Middle frontal gyrus (tissue), 1 donor: Measurements from ENCODE around the gene COQ4.
"Not testable (repeated sequence)": the region's sequence is repeated elsewhere in the genome, so short reads cannot be mapped to it uniquely, and the experiment has no call there.

Source experiments
- DNase-seq: peaks from one replicate; pipeline ENCODE4 v3.0.0-alpha.2; 2015; ENCODE audit warnings: low spot score; ENCODE audit errors: extremely low spot score

The COQ4 gene

DNA sequence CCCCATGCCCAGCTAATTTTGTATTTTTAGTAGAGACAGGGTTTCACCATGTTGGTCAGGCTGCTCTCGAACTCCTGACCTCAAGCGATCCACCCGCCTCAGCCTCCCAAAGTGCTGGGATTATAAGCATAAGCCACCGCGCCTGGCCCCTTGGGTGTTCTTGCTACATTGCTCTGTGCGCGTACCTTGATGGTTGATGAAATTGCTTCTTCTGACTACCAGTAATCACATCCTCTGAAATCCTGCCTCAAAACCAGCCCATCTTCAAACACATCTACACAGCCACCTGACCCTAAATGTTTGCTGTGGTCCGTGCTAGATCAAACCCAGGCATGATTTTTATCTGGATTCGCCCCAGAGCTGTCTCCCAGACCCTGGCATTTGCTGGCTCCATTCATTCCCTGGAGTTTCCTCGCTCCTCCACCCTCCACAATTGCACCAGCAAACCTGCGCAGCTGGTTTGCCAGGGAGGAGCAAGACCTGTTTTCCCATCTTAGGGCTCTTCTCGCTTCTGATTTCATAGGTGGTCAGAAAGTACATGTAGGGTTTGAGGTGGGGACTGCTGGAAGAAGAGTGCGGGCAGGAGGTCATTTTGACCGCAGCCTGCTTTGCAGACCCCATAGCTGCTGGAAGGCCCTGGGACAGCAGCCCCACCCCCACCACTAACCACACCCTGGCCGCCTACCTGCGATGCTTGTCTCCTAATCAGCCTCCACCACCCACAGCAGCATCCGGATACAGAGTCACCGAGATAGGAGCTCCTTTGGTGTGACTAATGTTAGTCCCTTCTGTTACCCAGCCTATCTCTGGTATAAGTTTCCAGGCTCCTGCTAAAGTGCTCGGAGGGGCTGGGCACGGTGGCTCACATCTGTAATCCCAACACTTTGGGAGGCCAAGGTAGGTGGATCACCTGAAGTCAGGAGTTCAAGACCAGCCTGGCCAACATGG, 23.8 kb upstream of the COQ4 start:
- DNase-seq: no peak

DNA sequence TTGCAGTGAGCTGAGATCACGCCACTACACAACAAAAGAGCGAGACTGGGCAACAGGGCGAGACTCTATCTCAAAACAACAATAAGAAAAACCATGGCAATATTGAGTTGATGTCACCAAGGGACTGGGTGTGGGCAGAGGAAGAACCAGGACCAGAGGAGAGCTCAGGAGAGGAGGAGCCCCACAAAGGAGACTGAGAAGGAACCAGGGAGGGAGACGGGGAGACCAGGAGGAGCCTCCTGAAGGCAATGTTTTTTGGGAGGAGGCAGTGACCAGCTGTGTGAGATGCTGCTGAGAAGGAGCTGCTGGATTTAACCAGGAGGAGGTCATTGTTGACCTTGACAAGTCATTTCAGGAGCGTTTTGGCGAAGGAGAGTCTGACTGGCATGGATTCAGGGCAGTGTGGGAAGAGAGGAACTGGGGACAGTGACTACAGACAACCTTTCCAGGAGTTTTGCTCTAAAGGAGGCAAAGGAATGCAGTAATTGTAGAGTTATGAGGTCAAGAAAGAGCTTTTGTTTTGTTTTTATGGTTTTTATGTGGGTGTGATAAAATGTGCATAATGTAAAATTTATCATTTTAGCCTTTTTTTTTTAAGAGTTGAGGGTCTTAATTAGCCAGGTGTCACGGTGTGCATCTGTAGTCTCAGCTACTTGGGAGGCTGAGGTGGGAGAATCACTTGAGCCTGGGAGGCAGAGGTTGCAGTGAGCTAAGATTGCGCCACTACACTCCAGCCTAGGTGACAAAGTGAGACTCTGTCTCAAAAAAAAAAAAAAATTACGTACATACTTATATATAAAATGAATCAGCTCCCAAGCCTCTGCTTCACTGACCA, 18.3 kb upstream of the COQ4 start:
- no peak for DNase-seq

- DNase-seq: no peak
Observed at GRCh38 chr9:128304971-128305288, 17.7 kb upstream of the COQ4 start.

DNA sequence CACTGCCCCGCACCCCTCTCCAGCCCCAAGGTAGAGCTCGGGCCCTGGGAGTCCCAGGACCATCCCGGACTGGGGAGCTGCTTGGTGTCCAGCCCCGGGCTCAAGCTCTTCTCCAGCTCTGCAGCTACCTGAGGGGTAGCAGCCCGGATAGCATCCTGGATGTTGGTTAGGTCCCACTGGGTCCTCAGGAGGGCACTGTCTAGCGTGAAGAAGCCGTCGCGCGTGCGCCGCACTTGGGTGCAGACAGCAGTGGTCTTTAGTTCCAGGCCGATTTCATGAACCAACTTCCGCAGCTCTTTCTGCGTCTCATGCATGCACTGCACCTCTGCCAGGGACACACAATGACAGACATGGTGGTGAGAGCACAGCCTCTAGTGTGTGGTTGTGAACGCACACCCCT, 13.1 kb upstream of the COQ4 start:
- DNase-seq: no peak

GRCh38 chr9:128310461-128310860, 12.2 kb upstream of the COQ4 start:
- no peak for DNase-seq

GRCh38 chr9:128314697-128315096, 7.9 kb upstream of the COQ4 start:
- DNase-seq: no peak

DNA sequence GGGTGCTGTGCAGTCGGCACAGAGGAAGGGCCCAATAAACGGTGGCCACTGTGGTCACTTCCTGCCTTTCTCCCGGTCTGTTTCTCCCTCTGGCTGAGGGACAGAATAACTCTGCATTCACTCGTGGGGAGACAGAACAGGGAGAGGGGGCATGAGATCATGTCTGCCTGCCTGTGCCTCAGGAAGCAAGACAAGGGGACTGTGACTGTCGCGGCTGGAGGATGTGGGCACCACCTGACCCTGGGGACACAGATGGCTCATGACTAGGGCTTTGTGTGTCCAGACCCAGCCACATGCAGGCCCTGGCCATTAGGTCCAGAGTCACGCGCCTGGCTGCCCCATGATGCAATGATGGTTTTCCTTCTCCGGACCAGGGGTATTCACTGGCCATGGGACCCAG, 6.2 kb upstream of the COQ4 start:
- peak; percentile 76 for DNase-seq

- no peak for DNase-seq
Observed at GRCh38 chr9:128317629-128318028, 5.0 kb upstream of the COQ4 start.

DNA sequence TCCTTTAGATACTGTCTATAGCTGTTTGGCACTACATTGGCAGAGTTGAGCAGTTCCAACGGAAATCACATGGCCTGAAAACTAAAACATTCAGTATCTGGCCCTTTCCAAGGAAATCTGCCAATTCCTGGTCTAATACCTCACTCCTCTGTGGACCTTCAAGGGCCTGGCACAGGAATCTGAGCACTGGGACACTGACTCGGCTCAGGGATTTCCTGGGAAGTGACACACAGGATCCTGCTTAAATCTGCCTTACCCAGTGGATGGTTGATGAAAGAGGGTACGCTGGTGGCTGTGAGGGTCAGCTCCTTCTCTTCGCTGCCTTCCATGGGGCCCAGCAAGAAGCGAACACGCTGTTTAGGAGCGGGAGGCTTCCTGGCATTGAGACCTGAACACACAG, 1.3 kb upstream of the COQ4 start:
- DNase-seq: no peak

- no peak for DNase-seq
Observed at GRCh38 chr9:128321879-128322403, 698 bp upstream of the COQ4 start.

- no peak for DNase-seq
Observed at GRCh38 chr9:128323212-128323730, 632 bp downstream of the COQ4 start.

GRCh38 chr9:128323791-128324190, 1.2 kb downstream of the COQ4 start:
- DNase-seq: no peak

GRCh38 chr9:128324401-128324800, 1.8 kb downstream of the COQ4 start:
- no peak for DNase-seq

DNA sequence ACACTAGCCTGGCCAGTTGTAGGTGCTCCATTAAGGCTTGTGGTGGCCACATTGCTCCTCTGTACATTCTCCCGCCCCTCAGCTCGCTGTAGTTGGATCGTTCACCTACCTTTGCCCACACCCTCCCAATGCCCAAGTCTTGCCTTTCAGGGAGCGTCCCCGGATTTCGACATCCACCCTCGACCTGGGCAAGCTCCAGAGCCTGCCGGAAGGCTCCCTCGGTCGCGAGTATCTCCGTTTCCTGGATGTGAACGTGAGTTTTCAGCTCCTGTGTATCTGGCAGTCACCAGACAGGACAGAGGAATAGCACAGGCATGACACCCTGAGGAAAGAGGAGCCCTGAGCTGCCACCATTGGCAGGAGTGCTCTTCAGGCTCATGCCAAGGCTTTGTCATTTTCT, 3.0 kb downstream of the COQ4 start:
- DNase-seq: no peak

- DNase-seq: no peak
Observed at GRCh38 chr9:128333451-128333869, 10.8 kb downstream of the COQ4 start.

DNA sequence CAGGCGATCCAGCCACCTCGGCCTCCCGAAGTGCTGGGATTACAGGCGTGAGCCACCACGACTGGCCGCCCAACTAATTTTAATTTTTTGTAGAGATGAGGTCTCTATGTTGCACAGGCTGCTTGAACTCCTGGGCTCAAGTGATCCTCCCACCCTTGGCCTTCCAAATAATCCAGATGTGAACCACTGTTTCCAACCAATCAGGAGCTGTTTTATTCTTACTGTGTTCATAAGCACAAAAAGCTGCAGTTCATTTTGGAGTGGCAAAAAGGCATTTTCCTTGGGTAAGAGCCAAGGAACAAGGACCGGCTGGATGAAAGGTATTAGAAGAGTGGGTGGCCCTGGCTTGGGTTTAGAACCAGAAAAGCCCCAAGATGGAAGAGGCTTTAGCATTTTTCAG, 12.5 kb downstream of the COQ4 start:
- no peak for DNase-seq

GRCh38 chr9:128335914-128336313, 13.3 kb downstream of the COQ4 start:
- no peak for DNase-seq

DNA sequence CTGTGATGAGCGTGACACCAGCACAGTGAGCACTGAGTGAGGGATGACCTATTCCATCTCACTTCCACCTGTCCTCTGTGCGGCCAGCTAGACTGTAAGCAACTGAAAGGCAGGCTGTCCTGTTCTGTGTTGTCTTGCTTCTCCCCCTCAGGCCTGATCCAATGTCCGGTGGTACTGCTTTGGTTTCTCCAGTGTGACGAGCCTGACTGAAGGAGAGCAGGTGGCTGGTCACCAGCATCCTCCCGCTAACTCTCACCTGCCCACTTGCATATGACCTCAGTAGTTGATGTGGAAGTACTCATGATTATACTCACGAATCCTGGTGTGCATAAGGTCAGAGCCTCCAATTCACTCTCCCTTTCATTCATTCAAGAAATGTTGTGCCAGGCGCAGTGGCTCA, 15.3 kb downstream of the COQ4 start:
- DNase-seq: no peak

- not testable (repeated sequence) for DNase-seq
Observed at GRCh38 chr9:128338852-128339614, 16.4 kb downstream of the COQ4 start.

- peak; percentile 66 for DNase-seq
Observed at GRCh38 chr9:128339761-128340690, 17.4 kb downstream of the COQ4 start, which contains the start of gene SLC27A4. SLC27A4 (plus strand) TSS chr9:128340527; CDS start chr9:128343133, 2,606 bp downstream.
